Stimulated activated CD8-positive, alpha-beta memory T cell treated with anti-CD3 and anti-CD28 coated beads, Interleukin-4, amount 100 ng/mL, for 48 hours (primary cell): ENCODE data around the gene MYH13.
A peak's percentile ranks its signal among the peaks of the same experiment; 100 is the strongest.
"Not testable (repeated sequence)": the region's sequence is repeated elsewhere in the genome, so short reads cannot be mapped to it uniquely, and the experiment has no call there.

Experiments used
- DNase-seq: peaks from one replicate; pipeline ENCODE4 v3.0.0-alpha.2; 2020

Gene MYH13

GRCh38 chr17:10295728-10296343 is 77.0 kb downstream of the MYH13 start:
- DNase-seq, result peak; percentile 63

- DNase-seq, result no peak
These were observed 78.6 kb downstream of the MYH13 start for GRCh38 chr17:10294180-10294579.

GRCh38 chr17:10292057-10292937 is 80.5 kb downstream of the MYH13 start:
- DNase-seq, result peak; percentile 29

GRCh38 chr17:10291576-10291975 is 81.2 kb downstream of the MYH13 start:
- not testable (repeated sequence) for DNase-seq

GRCh38 chr17:10290041-10290440 is 82.8 kb downstream of the MYH13 start:
- DNase-seq, result no peak

- no peak for DNase-seq
These were observed 86.5 kb downstream of the MYH13 start for GRCh38 chr17:10286324-10286723.

- no peak for DNase-seq
These were observed 86.9 kb downstream of the MYH13 start for GRCh38 chr17:10285896-10286295.

GRCh38 chr17:10280068-10280467 is 92.7 kb downstream of the MYH13 start:
- DNase-seq, result no peak

- DNase-seq, result no peak
These were observed 94.6 kb downstream of the MYH13 start for GRCh38 chr17:10278218-10278617.

GRCh38 chr17:10276436-10276835 is 96.4 kb downstream of the MYH13 start:
- DNase-seq, result no peak

- no peak for DNase-seq
These were observed 97.4 kb downstream of the MYH13 start for GRCh38 chr17:10275418-10275817.

GRCh38 chr17:10271106-10271562 is 101.7 kb downstream of the MYH13 start:
- DNase-seq, result no peak

GRCh38 chr17:10270258-10270657 is 102.5 kb downstream of the MYH13 start:
- no peak for DNase-seq

- DNase-seq, result no peak
These were observed 104.8 kb downstream of the MYH13 start for GRCh38 chr17:10268005-10268404.

- no peak for DNase-seq
These were observed 106.4 kb downstream of the MYH13 start for GRCh38 chr17:10266296-10266876.

- DNase-seq, result no peak
These were observed 107.6 kb downstream of the MYH13 start for GRCh38 chr17:10265100-10265810.

GRCh38 chr17:10264051-10264450 is 108.8 kb downstream of the MYH13 start:
- no peak for DNase-seq

- no peak for DNase-seq
These were observed 110.4 kb downstream of the MYH13 start for GRCh38 chr17:10262451-10262850.

- DNase-seq, result no peak
These were observed 111.7 kb downstream of the MYH13 start for GRCh38 chr17:10261098-10261497.

- DNase-seq, result no peak
These were observed 121.4 kb downstream of the MYH13 start for GRCh38 chr17:10251212-10251948.
